Stimulated activated CD4-positive, alpha-beta T cell treated with anti-CD3 and anti-CD28 coated beads, Interleukin-15, amount 100 ng/mL, for 48 hours (primary cell): Measurements from ENCODE around the gene PTPRN2.
"Not testable (repeated sequence)": the region's sequence is repeated elsewhere in the genome, so short reads cannot be mapped to it uniquely, and the experiment has no call there.

Source experiments
- DNase-seq, 2 donors: peaks; one replicate each; pipeline ENCODE4 v3.0.0-alpha.2; 2020; ENCODE audit warnings: low read depth in 2 of 2

PTPRN2 gene

GRCh38 chr7:158468181-158468580 lies 119.4 kb downstream of the PTPRN2 start:
- no peak for DNase-seq

- DNase-seq: no peak
These were observed 120.1 kb downstream of the PTPRN2 start for GRCh38 chr7:158467562-158467961.

- no peak for DNase-seq
These were observed 124.3 kb downstream of the PTPRN2 start for GRCh38 chr7:158463317-158463716.

- DNase-seq: no peak
These were observed 125.8 kb downstream of the PTPRN2 start for GRCh38 chr7:158461824-158462223.

GRCh38 chr7:158460665-158461064 lies 127.0 kb downstream of the PTPRN2 start:
- no peak for DNase-seq

- DNase-seq: no peak
These were observed 128.8 kb downstream of the PTPRN2 start for GRCh38 chr7:158458716-158459282.

- DNase-seq: no peak
These were observed 129.5 kb downstream of the PTPRN2 start for GRCh38 chr7:158458096-158458495.

- not testable (repeated sequence) for DNase-seq
These were observed 130.0 kb downstream of the PTPRN2 start for GRCh38 chr7:158457586-158457985.

GRCh38 chr7:158454631-158455030 lies 133.0 kb downstream of the PTPRN2 start:
- DNase-seq: no peak

- no peak for DNase-seq
These were observed 134.0 kb downstream of the PTPRN2 start for GRCh38 chr7:158453663-158454062.

GRCh38 chr7:158452331-158452730 lies 135.3 kb downstream of the PTPRN2 start:
- DNase-seq: no peak

GRCh38 chr7:158450476-158451124 lies 137.0 kb downstream of the PTPRN2 start:
- DNase-seq: no peak

- DNase-seq: no peak
These were observed 137.7 kb downstream of the PTPRN2 start for GRCh38 chr7:158449942-158450341.

- no peak for DNase-seq
These were observed 138.4 kb downstream of the PTPRN2 start for GRCh38 chr7:158449266-158449665.

GRCh38 chr7:158448430-158449100 lies 139.1 kb downstream of the PTPRN2 start:
- DNase-seq: no peak

GRCh38 chr7:158447506-158448171 lies 140.0 kb downstream of the PTPRN2 start:
- no peak for DNase-seq

- no peak for DNase-seq
These were observed 140.5 kb downstream of the PTPRN2 start for GRCh38 chr7:158447151-158447505.

GRCh38 chr7:158446706-158447105 lies 140.9 kb downstream of the PTPRN2 start:
- no peak for DNase-seq

GRCh38 chr7:158446281-158446680 lies 141.3 kb downstream of the PTPRN2 start:
- DNase-seq: no peak

- DNase-seq: no peak
These were observed 142.0 kb downstream of the PTPRN2 start for GRCh38 chr7:158445421-158446175.

- DNase-seq: no peak
These were observed 142.9 kb downstream of the PTPRN2 start for GRCh38 chr7:158444501-158445420.
